ENCODE measurements around the gene BRI3. TPM values are rescaled to one million over a fixed set of nuclear protein-coding genes. Genes with fewer than 3 reads are reported as not detected.

Gene BRI3
- total RNA-seq, 1 experiment from 2014 or later = 102 TPM

- H3K9me3 ChIP-seq (ENCODE audit: control insufficient read depth in 1 of 2, insufficient read depth in 1 of 2, low read depth in 1 of 2, low read length in 2 of 2) = no peaks in the 10 kb centered on the region
- no peak for ATAC-seq
- ChIA-PET CTCF (no interaction called here), POLR2A (no interaction called here), RAD21 (ENCODE audit: low non-redundant PET in 1 of 2, low total read pairs in 2 of 2, uncharacterized antibody in 2 of 2, unreplicated experiment in 2 of 2) (no interaction called here)
- H3K9ac ChIP-seq (ENCODE audit: low read length) = no peak overlapping the region
- no peak overlapping the region for H3K4me2 ChIP-seq (ENCODE audit: low read length)
- no TSS peak for BruUV-seq (replicated peaks)
- intact Hi-C loops (cut with micrococcal nuclease) = no loop called here
- H3K4me1 ChIP-seq (ENCODE audit: control insufficient read depth in 1 of 2, insufficient read depth in 2 of 2, low read length in 2 of 2) = no peaks in the 10 kb centered on the region
- DNase-seq (ENCODE audit: low read depth, low spot score) = no peak
- H3K79me2 ChIP-seq (ENCODE audit: insufficient read depth, low read length) = no peaks in the 10 kb centered on the region
- H3K9me2 ChIP-seq (ENCODE audit: insufficient read depth) = no peaks in the 10 kb centered on the region
- no peak overlapping the region for H2AFZ ChIP-seq (ENCODE audit: low read depth, low read length, poor library complexity, severe bottlenecking)
- H4K20me1 ChIP-seq (ENCODE audit: insufficient read depth) = no peaks in the 10 kb centered on the region
- no peaks in the 10 kb centered on the region; a peak in 1 of 4 replicates for H3K36me3 ChIP-seq (ENCODE audit: control insufficient read depth in 1 of 2, insufficient read depth in 2 of 2, low read length in 2 of 2)
- no peak overlapping the region for H3K4me3 ChIP-seq (replicated peaks in 1 of 2; ENCODE audit: low read depth in 1 of 2, low read length in 2 of 2)
- TF ChIP-seq RAD21 (IDR thresholded peaks at IDR 0.05; ENCODE audit: low read depth) = no peak
- TF ChIP-seq YY1 (IDR thresholded peaks at IDR 0.05; ENCODE audit: extremely low read depth, insufficient replicate concordance, low read depth, low read length) = no peak
- TF ChIP-seq CBX3 (IDR thresholded peaks at IDR 0.05; ENCODE audit: low read depth) = no peak
- TF ChIP-seq ZFX (IDR thresholded peaks at IDR 0.05) = no peak
- no peak for TF ChIP-seq ZBTB33 (IDR thresholded peaks at IDR 0.05; ENCODE audit: extremely low read depth, insufficient replicate concordance, low read length)
- TF ChIP-seq, protein P1, sequence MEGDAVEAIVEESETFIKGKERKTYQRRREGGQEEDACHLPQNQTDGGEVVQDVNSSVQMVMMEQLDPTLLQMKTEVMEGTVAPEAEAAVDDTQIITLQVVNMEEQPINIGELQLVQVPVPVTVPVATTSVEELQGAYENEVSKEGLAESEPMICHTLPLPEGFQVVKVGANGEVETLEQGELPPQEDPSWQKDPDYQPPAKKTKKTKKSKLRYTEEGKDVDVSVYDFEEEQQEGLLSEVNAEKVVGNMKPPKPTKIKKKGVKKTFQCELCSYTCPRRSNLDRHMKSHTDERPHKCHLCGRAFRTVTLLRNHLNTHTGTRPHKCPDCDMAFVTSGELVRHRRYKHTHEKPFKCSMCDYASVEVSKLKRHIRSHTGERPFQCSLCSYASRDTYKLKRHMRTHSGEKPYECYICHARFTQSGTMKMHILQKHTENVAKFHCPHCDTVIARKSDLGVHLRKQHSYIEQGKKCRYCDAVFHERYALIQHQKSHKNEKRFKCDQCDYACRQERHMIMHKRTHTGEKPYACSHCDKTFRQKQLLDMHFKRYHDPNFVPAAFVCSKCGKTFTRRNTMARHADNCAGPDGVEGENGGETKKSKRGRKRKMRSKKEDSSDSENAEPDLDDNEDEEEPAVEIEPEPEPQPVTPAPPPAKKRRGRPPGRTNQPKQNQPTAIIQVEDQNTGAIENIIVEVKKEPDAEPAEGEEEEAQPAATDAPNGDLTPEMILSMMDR (IDR thresholded peaks at IDR 0.05 in 2 of 3, conservative IDR thresholded peaks at IDR 0.05 in 1 of 3; ENCODE audit: borderline replicate concordance in 1 of 3, insufficient read depth in 1 of 3, low read depth in 2 of 3, low read length in 2 of 3) = no peak
- TF ChIP-seq SRF (IDR thresholded peaks at IDR 0.05; ENCODE audit: low read depth) = no peak
- no peak for TF ChIP-seq TCF7L2 (IDR thresholded peaks at IDR 0.05; ENCODE audit: borderline replicate concordance, extremely low read depth, insufficient read depth, insufficient read length)
- TF ChIP-seq EZH2 (IDR thresholded peaks at IDR 0.05) = no peak
- TF ChIP-seq ZNF274 (IDR thresholded peaks at IDR 0.05; ENCODE audit: low read depth, low read length) = no peak
- TF ChIP-seq REST (IDR thresholded peaks at IDR 0.05; ENCODE audit: low read depth) = no peak
- no peak for TF ChIP-seq EGR1 (IDR thresholded peaks at IDR 0.05; ENCODE audit: low read depth)
- TF ChIP-seq ATF3 (IDR thresholded peaks at IDR 0.05) = no peak
- TF ChIP-seq, protein P2, sequence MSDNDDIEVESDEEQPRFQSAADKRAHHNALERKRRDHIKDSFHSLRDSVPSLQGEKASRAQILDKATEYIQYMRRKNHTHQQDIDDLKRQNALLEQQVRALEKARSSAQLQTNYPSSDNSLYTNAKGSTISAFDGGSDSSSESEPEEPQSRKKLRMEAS (IDR thresholded peaks at IDR 0.05) = no peak
- TF ChIP-seq EZH2phosphoT487 (IDR thresholded peaks at IDR 0.05; ENCODE audit: borderline replicate concordance) = no peak
- TF ChIP-seq SIN3A (IDR thresholded peaks at IDR 0.05; ENCODE audit: low read depth) = no peak
- no peak for TF ChIP-seq CEBPB (IDR thresholded peaks at IDR 0.05; ENCODE audit: low read depth)
- no peak overlapping the region for H3K27ac ChIP-seq (ENCODE audit: low read depth, low read length)
- H3K27me3 ChIP-seq (ENCODE audit: insufficient read depth, low read length) = no peaks in the 10 kb centered on the region
Observed at GRCh38 chr7:98238976-98239375, 42.5 kb upstream of the BRI3 start.

All from HCT116 (cell line).